ENCODE measurements around the gene UBR4.

DNA sequence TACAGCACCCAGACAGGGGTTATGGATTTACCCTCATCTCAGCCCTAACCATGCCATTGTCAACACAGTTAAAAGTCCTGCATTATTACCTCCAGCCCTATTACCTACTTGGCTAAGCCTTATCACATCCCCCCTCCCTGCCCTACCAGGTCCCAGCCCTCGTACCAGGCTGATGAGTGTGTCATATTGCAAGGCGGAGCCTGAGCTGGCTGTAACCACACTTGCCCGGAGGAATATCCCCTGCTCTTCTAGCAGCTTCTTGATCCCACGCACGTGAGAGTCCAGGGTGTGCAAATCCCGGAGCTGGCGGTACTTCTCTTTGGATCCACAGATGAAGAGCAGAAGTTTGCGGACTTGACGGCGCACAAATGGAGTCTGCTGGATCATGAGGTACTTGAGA is 87.4 kb downstream of the UBR4 start:
- TF ChIP-seq, protein P1, sequence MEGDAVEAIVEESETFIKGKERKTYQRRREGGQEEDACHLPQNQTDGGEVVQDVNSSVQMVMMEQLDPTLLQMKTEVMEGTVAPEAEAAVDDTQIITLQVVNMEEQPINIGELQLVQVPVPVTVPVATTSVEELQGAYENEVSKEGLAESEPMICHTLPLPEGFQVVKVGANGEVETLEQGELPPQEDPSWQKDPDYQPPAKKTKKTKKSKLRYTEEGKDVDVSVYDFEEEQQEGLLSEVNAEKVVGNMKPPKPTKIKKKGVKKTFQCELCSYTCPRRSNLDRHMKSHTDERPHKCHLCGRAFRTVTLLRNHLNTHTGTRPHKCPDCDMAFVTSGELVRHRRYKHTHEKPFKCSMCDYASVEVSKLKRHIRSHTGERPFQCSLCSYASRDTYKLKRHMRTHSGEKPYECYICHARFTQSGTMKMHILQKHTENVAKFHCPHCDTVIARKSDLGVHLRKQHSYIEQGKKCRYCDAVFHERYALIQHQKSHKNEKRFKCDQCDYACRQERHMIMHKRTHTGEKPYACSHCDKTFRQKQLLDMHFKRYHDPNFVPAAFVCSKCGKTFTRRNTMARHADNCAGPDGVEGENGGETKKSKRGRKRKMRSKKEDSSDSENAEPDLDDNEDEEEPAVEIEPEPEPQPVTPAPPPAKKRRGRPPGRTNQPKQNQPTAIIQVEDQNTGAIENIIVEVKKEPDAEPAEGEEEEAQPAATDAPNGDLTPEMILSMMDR (IDR thresholded peaks at IDR 0.05; ENCODE audit: low read depth, low read length, poor library complexity, severe bottlenecking): no peak
- TF ChIP-seq EZH2phosphoT487 (IDR thresholded peaks at IDR 0.05; ENCODE audit: borderline replicate concordance, low read length): no peak

Data from DOHH2 (cell line).